CD14-positive monocyte (primary cell): ENCODE measurements around the gene DLGAP4. TPM values are rescaled to one million over a fixed set of nuclear protein-coding genes. Genes with fewer than 3 reads are reported as not detected.
A peak's percentile ranks its signal among the peaks of the same experiment; 100 is the strongest.

Source experiments
- DNase-seq, 3 donors: peaks; one replicate each; pipeline ENCODE4 v3.0.0-alpha.2; 2011 to 2022
- H2AFZ ChIP-seq: 2 replicates; pipeline ENCODE4 v1.6.0; 2012; ENCODE audit warnings: mild to moderate bottlenecking, low read depth, low read length, inconsistent platforms; ENCODE audit not compliant: insufficient read depth, poor library complexity, severe bottlenecking
- H3K27ac ChIP-seq, 2 donors: 1 replicate in 1 of 2; 2 replicates in 1 of 2; pipeline ENCODE4 v1.5.1; 2012 to 2013; ENCODE audit warnings: low read length in 2 of 2, control low read depth in 1 of 2, inconsistent platforms in 1 of 2, low read depth in 1 of 2, mild to moderate bottlenecking in 1 of 2
- H3K27me3 ChIP-seq, 2 donors: one replicate each; pipeline versions ENCODE4 v1.6.0 to v1.6.1; 2011 to 2013; ENCODE audit warnings: low read length in 2 of 2; ENCODE audit not compliant: control insufficient read depth in 2 of 2, insufficient read depth in 2 of 2
- H3K36me3 ChIP-seq, 2 donors: replicated peaks in 1 of 2; 1 replicate in 1 of 2; 2 replicates in 1 of 2; pipeline versions ENCODE4 v1.5.1 to v1.6.1; 2012 to 2013; ENCODE audit warnings: low read length in 2 of 2, control low read depth in 1 of 2, inconsistent platforms in 1 of 2, mild to moderate bottlenecking in 1 of 2; ENCODE audit not compliant: insufficient read depth in 2 of 2, control insufficient read depth in 1 of 2
- H3K4me1 ChIP-seq, 2 donors: 1 replicate in 1 of 2; 2 replicates in 1 of 2; pipeline versions ENCODE4 v1.5.1 to v1.6.1; 2012 to 2013; ENCODE audit warnings: low read length in 2 of 2, control low read depth in 1 of 2, inconsistent platforms in 1 of 2, mild to moderate bottlenecking in 1 of 2, moderate library complexity in 1 of 2; ENCODE audit not compliant: insufficient read depth in 2 of 2, control insufficient read depth in 1 of 2
- H3K4me2 ChIP-seq: replicated peaks from 2 replicates; pipeline ENCODE3; 2012; ENCODE audit warnings: low read length, moderate library complexity, mild to moderate bottlenecking; ENCODE audit not compliant: poor library complexity, severe bottlenecking; ENCODE audit errors: extremely low read depth
- H3K4me3 ChIP-seq, 3 experiments: fragments of 200-600 bp in 1 of 3; sonication (generic) in 1 of 3; replicated peaks in 1 of 3; 1 replicate in 2 of 3; 2 replicates in 1 of 3; pipeline ENCODE4 v1.5.1; 2011 to 2013; ENCODE audit warnings: low read length in 3 of 3, mild to moderate bottlenecking in 3 of 3, control low read depth in 2 of 3, low read depth in 2 of 3, inconsistent platforms in 1 of 3, moderate library complexity in 1 of 3
- H3K79me2 ChIP-seq: 2 replicates; pipeline ENCODE4 v1.6.0; 2012; ENCODE audit warnings: mild to moderate bottlenecking, control low read depth, inconsistent platforms, low read length, moderate library complexity; ENCODE audit not compliant: insufficient read depth
- H3K9ac ChIP-seq: 2 replicates; pipeline ENCODE4 v1.6.0; 2017; ENCODE audit warnings: low read length, mild to moderate bottlenecking; ENCODE audit not compliant: insufficient read depth, poor library complexity, severe bottlenecking
- H3K9me3 ChIP-seq, 2 donors: replicated peaks in 1 of 2; 1 replicate in 1 of 2; 2 replicates in 1 of 2; pipeline versions ENCODE4 v1.5.1 to v1.6.1; 2012 to 2013; ENCODE audit warnings: low read length in 2 of 2, control low read depth in 1 of 2; ENCODE audit not compliant: control insufficient read depth in 1 of 2, insufficient read depth in 1 of 2
- H4K20me1 ChIP-seq: 2 replicates; pipeline ENCODE4 v1.6.0; 2012; ENCODE audit warnings: mild to moderate bottlenecking, low read length, control low read depth, moderate library complexity; ENCODE audit not compliant: insufficient read depth
- H3K27ac Mint-ChIP-seq, 7 donors: one replicate each; pipeline ENCODE4 v1.8.0; 2020; ENCODE audit warnings: mild to moderate bottlenecking in 7 of 7, mixed read lengths in 7 of 7, moderate library complexity in 6 of 7, inconsistent platforms in 2 of 7
- H3K27me3 Mint-ChIP-seq, 3 donors: one replicate each; pipeline ENCODE4 v1.8.0; 2021 to 2022; ENCODE audit warnings: low read depth in 3 of 3, mild to moderate bottlenecking in 3 of 3, mixed read lengths in 3 of 3, moderate library complexity in 3 of 3, inconsistent platforms in 1 of 3
- H3K36me3 Mint-ChIP-seq, 2 donors: one replicate each; pipeline ENCODE4 v1.8.0; 2020; ENCODE audit warnings: mixed read lengths in 2 of 2, inconsistent platforms in 1 of 2, mild to moderate bottlenecking in 1 of 2
- H3K4me1 Mint-ChIP-seq: one replicate; pipeline ENCODE4 v1.8.0; 2020; ENCODE audit warnings: mild to moderate bottlenecking, mixed read lengths
- H3K4me3 Mint-ChIP-seq, 2 donors: one replicate each; pipeline ENCODE4 v1.8.0; 2020; ENCODE audit warnings: mild to moderate bottlenecking in 2 of 2, mixed read lengths in 2 of 2, moderate library complexity in 1 of 2
- H3K9me3 Mint-ChIP-seq, 7 donors: one replicate each; pipeline ENCODE4 v1.8.0; 2020 to 2022; ENCODE audit warnings: mixed read lengths in 7 of 7, mild to moderate bottlenecking in 6 of 7, moderate library complexity in 6 of 7, inconsistent platforms in 2 of 7
- WGBS: methylation state at CpG from one replicate; pipeline ENCODE4 v1.1.5; 2013; ENCODE audit warnings: missing lambda C conversion rate; ENCODE audit not compliant: insufficient coverage; 5-methylcytosine and 5-hydroxymethylcytosine counted together
- intact Hi-C, 2 donors: fragments of 100-400 bp; cut with micrococcal nuclease; formaldehyde crosslinking; loops; one replicate each; pipeline versions ENCODE4 v1.15.0 to v1.15.1; 2023
- polyA plus RNA-seq, 3 donors: library from polyadenylated mRNA; depleted of rRNA in 1 of 3; unstranded in 2 of 3; stranded (reverse) in 1 of 3; fragments of 300-500 nt in 2 of 3; fragments of >200 nt in 1 of 3; fragmentation: Illumina TruSeq in 2 of 3; gene quantifications; 1 replicate in 2 of 3; 2 replicates in 1 of 3; pipeline ENCODE4 v1.2.3, GENCODE V29; 2012 to 2021
- TF ChIP-seq, protein P1 (sequence below): fragments of 200-600 bp; IDR thresholded peaks from one replicate; pipeline ENCODE4 v1.8.0; 2022; ENCODE audit warnings: antibody characterized with exemption, mild to moderate bottlenecking

DLGAP4 gene
- polyA plus RNA-seq, 3 donors: 9.9 to 52.7 (median 17.6) TPM

DNA sequence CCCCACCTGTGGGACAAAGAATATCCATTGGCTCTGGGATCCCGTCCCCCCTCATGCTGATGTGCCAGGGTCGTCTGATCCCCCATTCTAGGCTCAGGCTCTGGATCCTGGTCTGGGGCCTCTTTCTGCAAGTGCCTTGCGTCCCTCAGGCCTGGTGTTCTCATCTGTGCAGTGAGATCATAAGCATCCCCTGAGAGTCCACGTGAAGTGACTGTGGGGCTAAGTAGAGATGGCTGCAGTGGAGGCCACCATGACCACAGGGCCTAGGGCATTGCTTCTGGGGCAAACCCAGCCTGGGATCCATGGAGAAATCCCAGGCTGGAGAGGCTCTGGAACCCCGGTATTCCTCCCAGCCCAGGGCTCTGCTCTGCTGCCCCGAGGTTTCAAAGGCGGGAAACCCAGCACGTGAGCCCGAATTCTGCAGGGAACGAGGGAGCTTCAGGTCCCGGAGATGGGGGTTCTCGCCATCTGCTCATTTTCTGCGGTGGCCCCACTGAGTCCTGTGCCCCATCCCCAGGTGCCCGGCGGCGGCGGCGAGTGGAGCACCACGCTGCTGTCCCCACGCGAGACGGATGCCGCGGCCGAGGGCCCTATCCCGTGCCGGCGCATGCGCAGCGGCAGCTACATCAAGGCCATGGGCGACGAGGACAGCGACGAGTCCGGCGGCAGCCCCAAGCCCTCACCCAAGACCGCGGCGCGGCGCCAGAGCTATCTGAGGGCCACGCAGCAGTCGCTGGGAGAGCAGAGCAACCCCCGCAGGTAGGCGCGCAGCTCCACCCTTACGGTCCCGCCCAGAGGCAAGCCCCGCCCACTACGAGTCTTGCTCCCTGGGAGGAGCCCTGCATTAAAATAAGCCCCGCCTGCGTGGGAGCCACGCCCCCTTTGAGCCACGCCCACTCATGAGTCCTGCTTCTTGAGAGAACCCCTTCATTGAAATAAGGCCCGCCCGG, 129.7 kb downstream of the DLGAP4 start:
- peaks cover 0 to 10% of the 10 kb centered on the region in 2 donors for H3K4me1 ChIP-seq
- H2AFZ ChIP-seq: peak overlapping the region; percentile 70
- H3K79me2 ChIP-seq: no peaks in the 10 kb centered on the region
- peaks cover 9 to 16% (median 16%) of the 10 kb centered on the region in 3 donors for H3K27me3 Mint-ChIP-seq
- TF ChIP-seq, protein P1, sequence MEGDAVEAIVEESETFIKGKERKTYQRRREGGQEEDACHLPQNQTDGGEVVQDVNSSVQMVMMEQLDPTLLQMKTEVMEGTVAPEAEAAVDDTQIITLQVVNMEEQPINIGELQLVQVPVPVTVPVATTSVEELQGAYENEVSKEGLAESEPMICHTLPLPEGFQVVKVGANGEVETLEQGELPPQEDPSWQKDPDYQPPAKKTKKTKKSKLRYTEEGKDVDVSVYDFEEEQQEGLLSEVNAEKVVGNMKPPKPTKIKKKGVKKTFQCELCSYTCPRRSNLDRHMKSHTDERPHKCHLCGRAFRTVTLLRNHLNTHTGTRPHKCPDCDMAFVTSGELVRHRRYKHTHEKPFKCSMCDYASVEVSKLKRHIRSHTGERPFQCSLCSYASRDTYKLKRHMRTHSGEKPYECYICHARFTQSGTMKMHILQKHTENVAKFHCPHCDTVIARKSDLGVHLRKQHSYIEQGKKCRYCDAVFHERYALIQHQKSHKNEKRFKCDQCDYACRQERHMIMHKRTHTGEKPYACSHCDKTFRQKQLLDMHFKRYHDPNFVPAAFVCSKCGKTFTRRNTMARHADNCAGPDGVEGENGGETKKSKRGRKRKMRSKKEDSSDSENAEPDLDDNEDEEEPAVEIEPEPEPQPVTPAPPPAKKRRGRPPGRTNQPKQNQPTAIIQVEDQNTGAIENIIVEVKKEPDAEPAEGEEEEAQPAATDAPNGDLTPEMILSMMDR: no peak
- peak overlapping the region; percentile 54 for H3K9ac ChIP-seq
- no peaks in the 10 kb centered on the region for H3K9me3 ChIP-seq
- no peaks in the 10 kb centered on the region for H3K36me3 Mint-ChIP-seq
- H4K20me1 ChIP-seq: no peaks in the 10 kb centered on the region
- no peaks in the 10 kb centered on the region for H3K36me3 ChIP-seq
- H3K4me1 Mint-ChIP-seq: peaks cover 6% of the 10 kb centered on the region
- 35% methylated on average over 56 of the region's 56 CpGs for WGBS
- DNase-seq: peak; percentile 76 to 83 (median 78)
- H3K4me2 ChIP-seq: peak overlapping the region; percentile 81
- peak overlapping the region; percentile 27 to 76 (median 51) for H3K4me3 ChIP-seq
- intact Hi-C loops: loop anchor here in 1 of 2 donors (5.0 kb wide), 1 partner anchor 224 kb away; no protein-coding TSS in a partner anchor
- no peak overlapping the region for H3K27ac ChIP-seq
- peaks cover 0 to 3% (median 0%) of the 10 kb centered on the region in 7 donors for H3K9me3 Mint-ChIP-seq
- H3K27ac Mint-ChIP-seq: no peak overlapping the region
- H3K27me3 ChIP-seq: peaks cover 0 to 4% of the 10 kb centered on the region in 2 donors
- H3K4me3 Mint-ChIP-seq: peak overlapping the region; percentile 73 to 82

DNA sequence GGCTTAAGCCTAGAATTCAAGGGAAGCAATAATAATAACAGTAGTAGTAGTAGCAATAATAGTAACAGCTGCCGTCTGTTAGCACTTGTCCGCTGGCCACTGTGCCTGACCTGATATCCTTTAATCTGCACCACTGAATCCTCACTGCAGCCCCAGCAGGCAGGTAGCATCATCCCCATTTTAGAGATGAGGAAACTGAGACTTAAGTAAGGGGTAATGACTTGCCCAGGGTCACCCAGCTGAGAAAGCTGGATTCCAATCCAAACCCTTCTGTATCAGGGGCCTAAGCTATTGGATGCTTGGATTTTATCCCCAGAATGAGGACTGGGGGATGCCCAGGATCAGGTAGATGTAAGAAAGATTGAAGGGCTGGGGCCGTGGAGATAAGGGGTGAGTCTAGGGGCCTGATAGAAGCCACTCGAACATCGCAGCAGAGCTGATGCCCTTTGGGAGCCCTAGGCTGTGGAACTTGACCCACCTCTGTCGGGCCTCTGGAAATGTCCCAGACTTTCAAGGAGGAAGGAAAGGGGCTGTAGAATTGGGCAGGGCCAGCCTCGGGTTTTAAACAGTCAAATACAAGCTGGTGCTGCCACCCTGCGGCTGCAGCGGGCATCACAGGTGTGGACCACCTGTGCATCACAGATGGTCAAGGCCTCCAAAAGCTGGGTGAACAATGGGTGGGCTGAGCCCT, 133.0 kb downstream of the DLGAP4 start:
- no peak overlapping the region for H3K4me3 ChIP-seq
- peaks cover 0 to 16% of the 10 kb centered on the region in 2 donors for H3K4me1 ChIP-seq
- peaks cover 0 to 1% (median 0%) of the 10 kb centered on the region in 7 donors for H3K9me3 Mint-ChIP-seq
- no peaks in the 10 kb centered on the region for H4K20me1 ChIP-seq
- H3K27me3 Mint-ChIP-seq: peaks cover 12 to 18% (median 14%) of the 10 kb centered on the region in 3 donors
- H3K36me3 ChIP-seq: no peaks in the 10 kb centered on the region
- H3K27me3 ChIP-seq: peaks cover 0 to 4% of the 10 kb centered on the region in 2 donors
- H3K9ac ChIP-seq: no peak overlapping the region
- no peaks in the 10 kb centered on the region for H3K9me3 ChIP-seq
- H3K27ac Mint-ChIP-seq: no peak overlapping the region
- WGBS: 20% methylated on average over 7 of the region's 9 CpGs
- intact Hi-C loops: loop anchor here in 1 of 2 donors (5.0 kb wide), 1 partner anchor 227 kb away; no protein-coding TSS in a partner anchor
- TF ChIP-seq, protein P1: peak; percentile 91
- no peaks in the 10 kb centered on the region for H3K36me3 Mint-ChIP-seq
- no peak overlapping the region for H2AFZ ChIP-seq
- no peak overlapping the region for H3K4me3 Mint-ChIP-seq
- DNase-seq: peak; percentile 32 to 52 (median 48)
- no peak overlapping the region for H3K27ac ChIP-seq
- H3K4me2 ChIP-seq: no peak overlapping the region
- peaks cover 10% of the 10 kb centered on the region for H3K4me1 Mint-ChIP-seq
- H3K79me2 ChIP-seq: no peaks in the 10 kb centered on the region
